GM23248 (cell line): ENCODE results near the gene ARSA.

Experiments used
- EZH2 ChIP-seq: fragments of 200-600 bp; sonication (generic); IDR thresholded peaks from 2 replicates; pipeline ENCODE4 v1.6.1; 2018; ENCODE audit warnings: antibody characterized with exemption, mild to moderate bottlenecking; ENCODE audit not compliant: insufficient read depth, poor library complexity, severe bottlenecking
- EZH2phosphoT487 ChIP-seq: fragments of 200-600 bp; sonication (generic); IDR thresholded peaks from 2 replicates; pipeline ENCODE4 v1.6.1; 2018; ENCODE audit warnings: antibody characterized with exemption, moderate library complexity, mild to moderate bottlenecking, low read depth; ENCODE audit not compliant: insufficient read depth

GRCh38 chr22:50633086-50633485 lies 5.1 kb upstream of the ARSA start:
- TF ChIP-seq EZH2phosphoT487 (no peak), EZH2 (no peak)
